Measurements from ENCODE around the gene REPS1.
A peak's percentile ranks its signal among the peaks of the same experiment; 100 is the strongest.

REPS1 gene

GRCh38 chr6:138972226-138972665 lies 15.8 kb downstream of the REPS1 start:
- Histone ChIP-seq H3K4me3 (ENCODE audit: control insufficient read depth in 1 of 7, extremely low read depth in 1 of 7, insufficient read depth in 4 of 7, low read depth in 2 of 7, low read length in 6 of 7) (no peak overlapping the region), H3K27me3 (replicated peaks in 2 of 5; ENCODE audit: control insufficient read depth in 4 of 5, insufficient read depth in 5 of 5, low read length in 4 of 5) (no peaks in the 10 kb centered on the region), H3K4me1 (ENCODE audit: control extremely low read depth in 1 of 4, control insufficient read depth in 4 of 4, insufficient read depth in 4 of 4, low read length in 3 of 4) (peaks cover 0 to 27% (median 10%) of the 10 kb centered on the region in 4 experiments), H3K27ac (ENCODE audit: insufficient read depth in 1 of 2, low read depth in 1 of 2, low read length in 2 of 2, poor library complexity in 1 of 2, severe bottlenecking in 2 of 2) (no peak overlapping the region), H3K36me3 (ENCODE audit: control insufficient read depth in 4 of 4, insufficient read depth in 4 of 4, low read length in 3 of 4) (no peaks in the 10 kb centered on the region), H3K9me3 (ENCODE audit: control extremely low read depth in 1 of 5, control insufficient read depth in 4 of 5, insufficient read depth in 2 of 5, low read depth in 1 of 5, low read length in 4 of 5) (no peaks in the 10 kb centered on the region)
- 100% methylated on average over 2 of the region's 3 CpGs for WGBS (ENCODE audit: insufficient coverage)
- no peak for DNase-seq
- POLR2A ChIA-PET: interaction anchor here (0.5 kb wide), 1 partner anchor 473 kb away, joined by 3 read pairs; the partner anchor contains the start of gene NHSL1
- CTCF ChIA-PET: interaction anchor here (1.2 kb wide), 1 partner anchor 14 kb away, joined by 3 read pairs; no protein-coding TSS in a partner anchor

DNA sequence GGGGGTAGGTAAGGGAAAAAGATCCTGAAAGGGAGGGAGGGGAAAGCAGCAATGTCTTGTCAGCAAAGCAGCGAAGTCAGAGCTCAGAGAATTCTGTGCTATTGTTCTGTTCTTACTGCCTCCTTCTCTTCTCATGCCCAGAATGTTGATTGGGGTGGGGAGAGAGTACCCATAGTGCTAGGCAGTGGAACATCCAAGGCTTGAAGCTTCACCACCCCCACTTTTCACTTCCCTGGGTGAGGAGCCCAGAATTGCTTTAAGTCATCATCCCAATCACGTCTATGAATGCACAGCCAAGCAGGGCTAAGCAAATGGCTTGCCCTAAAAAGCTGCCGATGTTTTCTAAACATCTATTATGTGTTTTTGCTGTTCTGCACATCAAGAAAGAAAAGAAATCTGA lies 16.5 kb downstream of the REPS1 start:
- Histone ChIP-seq H3K4me3 (ENCODE audit: control insufficient read depth in 1 of 7, extremely low read depth in 1 of 7, insufficient read depth in 4 of 7, low read depth in 2 of 7, low read length in 6 of 7) (no peak overlapping the region), H3K36me3 (ENCODE audit: control insufficient read depth in 4 of 4, insufficient read depth in 4 of 4, low read length in 3 of 4) (no peaks in the 10 kb centered on the region), H3K27ac (ENCODE audit: insufficient read depth in 1 of 2, low read depth in 1 of 2, low read length in 2 of 2, poor library complexity in 1 of 2, severe bottlenecking in 2 of 2) (no peak overlapping the region), H3K27me3 (replicated peaks in 2 of 5; ENCODE audit: control insufficient read depth in 4 of 5, insufficient read depth in 5 of 5, low read length in 4 of 5) (no peaks in the 10 kb centered on the region), H3K9me3 (ENCODE audit: control extremely low read depth in 1 of 5, control insufficient read depth in 4 of 5, insufficient read depth in 2 of 5, low read depth in 1 of 5, low read length in 4 of 5) (no peaks in the 10 kb centered on the region), H3K4me1 (ENCODE audit: control extremely low read depth in 1 of 4, control insufficient read depth in 4 of 4, insufficient read depth in 4 of 4, low read length in 3 of 4) (peaks cover 0 to 27% (median 10%) of the 10 kb centered on the region in 4 experiments)
- DNase-seq: no peak
- ChIA-PET CTCF (interaction anchor here (1.2 kb wide), 1 partner anchor 15 kb away, joined by 3 read pairs; no protein-coding TSS in a partner anchor), POLR2A (interaction anchor here (0.5 kb wide), 1 partner anchor 473 kb away, joined by 3 read pairs; the partner anchor contains the start of gene NHSL1)
- WGBS (ENCODE audit: insufficient coverage): 100% methylated on average over 2 of the region's 3 CpGs

GRCh38 chr6:138970856-138971425 lies 17.1 kb downstream of the REPS1 start:
- no peaks in the 10 kb centered on the region for H3K27me3 ChIP-seq (replicated peaks in 2 of 5; ENCODE audit: control insufficient read depth in 4 of 5, insufficient read depth in 5 of 5, low read length in 4 of 5)
- POLR2A ChIA-PET: no interaction called here
- peak in 1 of 3 donors; percentile 22 for DNase-seq
- peaks cover 0 to 27% (median 10%) of the 10 kb centered on the region in 4 experiments for H3K4me1 ChIP-seq (ENCODE audit: control extremely low read depth in 1 of 4, control insufficient read depth in 4 of 4, insufficient read depth in 4 of 4, low read length in 3 of 4)
- CTCF ChIA-PET: interaction anchor here (0.6 to 1.2 kb wide), 3 partner anchors 16 to 1669 kb away, joined by 3 to 5 read pairs (median 3); no protein-coding TSS in a partner anchor
- H3K9me3 ChIP-seq (ENCODE audit: control extremely low read depth in 1 of 5, control insufficient read depth in 4 of 5, insufficient read depth in 2 of 5, low read depth in 1 of 5, low read length in 4 of 5): no peaks in the 10 kb centered on the region
- no peaks in the 10 kb centered on the region for H3K36me3 ChIP-seq (ENCODE audit: control insufficient read depth in 4 of 4, insufficient read depth in 4 of 4, low read length in 3 of 4)
- no CpG with 5 or more reads among the region's 1 CpG for WGBS (ENCODE audit: insufficient coverage)
- H3K27ac ChIP-seq (ENCODE audit: insufficient read depth in 1 of 2, low read depth in 1 of 2, low read length in 2 of 2, poor library complexity in 1 of 2, severe bottlenecking in 2 of 2): no peak overlapping the region
- H3K4me3 ChIP-seq (ENCODE audit: control insufficient read depth in 1 of 7, extremely low read depth in 1 of 7, insufficient read depth in 4 of 7, low read depth in 2 of 7, low read length in 6 of 7): no peak overlapping the region

GRCh38 chr6:138970159-138970558 lies 17.9 kb downstream of the REPS1 start:
- Histone ChIP-seq H3K27ac (ENCODE audit: insufficient read depth in 1 of 2, low read depth in 1 of 2, low read length in 2 of 2, poor library complexity in 1 of 2, severe bottlenecking in 2 of 2) (no peak overlapping the region), H3K9me3 (ENCODE audit: control extremely low read depth in 1 of 5, control insufficient read depth in 4 of 5, insufficient read depth in 2 of 5, low read depth in 1 of 5, low read length in 4 of 5) (no peaks in the 10 kb centered on the region), H3K4me1 (ENCODE audit: control extremely low read depth in 1 of 4, control insufficient read depth in 4 of 4, insufficient read depth in 4 of 4, low read length in 3 of 4) (peaks cover 0 to 27% (median 10%) of the 10 kb centered on the region in 4 experiments), H3K36me3 (ENCODE audit: control insufficient read depth in 4 of 4, insufficient read depth in 4 of 4, low read length in 3 of 4) (no peaks in the 10 kb centered on the region), H3K27me3 (replicated peaks in 2 of 5; ENCODE audit: control insufficient read depth in 4 of 5, insufficient read depth in 5 of 5, low read length in 4 of 5) (no peaks in the 10 kb centered on the region), H3K4me3 (ENCODE audit: control insufficient read depth in 1 of 7, extremely low read depth in 1 of 7, insufficient read depth in 4 of 7, low read depth in 2 of 7, low read length in 6 of 7) (no peak overlapping the region)
- WGBS (ENCODE audit: insufficient coverage): 89% methylated on average over 3 of the region's 3 CpGs
- POLR2A ChIA-PET: no interaction called here
- no peak for DNase-seq
- CTCF ChIA-PET: interaction anchor here (0.6 to 1.1 kb wide), 5 partner anchors 8 to 1670 kb away, joined by 3 to 5 read pairs (median 3); no protein-coding TSS in a partner anchor

DNA sequence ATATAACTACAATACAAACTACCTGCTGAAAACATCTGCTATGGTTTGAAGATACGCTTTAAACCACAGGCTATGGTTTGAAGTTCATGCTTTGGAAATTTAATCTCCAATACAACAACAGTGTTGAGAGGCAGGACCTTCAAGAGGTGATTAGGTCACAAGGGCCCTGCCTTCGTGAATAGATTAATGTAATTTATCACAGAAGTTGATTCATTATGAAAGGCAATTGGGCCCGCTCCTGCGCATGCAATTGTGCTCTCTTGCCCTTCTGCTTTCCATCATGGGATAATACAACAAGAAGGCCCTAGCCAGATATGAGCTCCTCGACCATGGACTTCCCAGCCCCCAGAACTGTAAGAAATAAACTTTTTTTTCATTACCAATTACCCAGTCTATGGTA lies 21.2 kb downstream of the REPS1 start:
- DNase-seq: no peak
- ChIA-PET POLR2A (no interaction called here), CTCF (interaction anchor here (1.0 to 1.7 kb wide), 4 partner anchors 8 to 151 kb away, joined by 3 to 5 read pairs (median 4); no protein-coding TSS in a partner anchor)
- peaks cover 0 to 14% (median 2%) of the 10 kb centered on the region in 4 experiments for H3K4me1 ChIP-seq (ENCODE audit: control extremely low read depth in 1 of 4, control insufficient read depth in 4 of 4, insufficient read depth in 4 of 4, low read length in 3 of 4)
- no peaks in the 10 kb centered on the region for H3K9me3 ChIP-seq (ENCODE audit: control extremely low read depth in 1 of 5, control insufficient read depth in 4 of 5, insufficient read depth in 2 of 5, low read depth in 1 of 5, low read length in 4 of 5)
- H3K27me3 ChIP-seq (replicated peaks in 2 of 5; ENCODE audit: control insufficient read depth in 4 of 5, insufficient read depth in 5 of 5, low read length in 4 of 5): no peaks in the 10 kb centered on the region
- peaks cover 0 to 3% (median 0%) of the 10 kb centered on the region in 4 experiments for H3K36me3 ChIP-seq (ENCODE audit: control insufficient read depth in 4 of 4, insufficient read depth in 4 of 4, low read length in 3 of 4)
- H3K27ac ChIP-seq (ENCODE audit: insufficient read depth in 1 of 2, low read depth in 1 of 2, low read length in 2 of 2, poor library complexity in 1 of 2, severe bottlenecking in 2 of 2): no peak overlapping the region
- no peak overlapping the region for H3K4me3 ChIP-seq (ENCODE audit: control insufficient read depth in 1 of 7, extremely low read depth in 1 of 7, insufficient read depth in 4 of 7, low read depth in 2 of 7, low read length in 6 of 7)
- 87% methylated on average over 3 of the region's 5 CpGs for WGBS (ENCODE audit: insufficient coverage)

- CTCF ChIA-PET: interaction anchor here (1.0 to 1.7 kb wide), 3 partner anchors 9 to 31 kb away, joined by 3 to 4 read pairs (median 4); no protein-coding TSS in a partner anchor
- no peak for DNase-seq
Measured at GRCh38 chr6:138965971-138966370, 22.1 kb downstream of the REPS1 start.

GRCh38 chr6:138965291-138965874 lies 22.7 kb downstream of the REPS1 start:
- Histone ChIP-seq H3K4me3 (ENCODE audit: control insufficient read depth in 1 of 7, extremely low read depth in 1 of 7, insufficient read depth in 4 of 7, low read depth in 2 of 7, low read length in 6 of 7) (no peak overlapping the region), H3K27ac (ENCODE audit: insufficient read depth in 1 of 2, low read depth in 1 of 2, low read length in 2 of 2, poor library complexity in 1 of 2, severe bottlenecking in 2 of 2) (no peak overlapping the region), H3K27me3 (replicated peaks in 2 of 5; ENCODE audit: control insufficient read depth in 4 of 5, insufficient read depth in 5 of 5, low read length in 4 of 5) (no peaks in the 10 kb centered on the region), H3K9me3 (ENCODE audit: control extremely low read depth in 1 of 5, control insufficient read depth in 4 of 5, insufficient read depth in 2 of 5, low read depth in 1 of 5, low read length in 4 of 5) (no peaks in the 10 kb centered on the region), H3K36me3 (ENCODE audit: control insufficient read depth in 4 of 4, insufficient read depth in 4 of 4, low read length in 3 of 4) (peaks cover 0 to 3% (median 0%) of the 10 kb centered on the region in 4 experiments), H3K4me1 (ENCODE audit: control extremely low read depth in 1 of 4, control insufficient read depth in 4 of 4, insufficient read depth in 4 of 4, low read length in 3 of 4) (no peaks in the 10 kb centered on the region)
- no CpG with 5 or more reads among the region's 4 CpGs for WGBS (ENCODE audit: insufficient coverage)
- CTCF ChIA-PET: interaction anchor here (1.4 to 1.7 kb wide), 2 partner anchors 14 to 30 kb away, joined by 4 read pairs; no protein-coding TSS in a partner anchor
- DNase-seq: no peak
- POLR2A ChIA-PET: no interaction called here

More at GRCh38 chr6:138965971-138966370, 22.1 kb downstream of the REPS1 start:
- POLR2A ChIA-PET: no interaction called here
- 100% methylated on average over 1 of the region's 2 CpGs for WGBS (ENCODE audit: insufficient coverage)
- Histone ChIP-seq H3K4me1 (ENCODE audit: control extremely low read depth in 1 of 4, control insufficient read depth in 4 of 4, insufficient read depth in 4 of 4, low read length in 3 of 4) (peaks cover 0 to 5% (median 0%) of the 10 kb centered on the region in 4 experiments), H3K27ac (ENCODE audit: insufficient read depth in 1 of 2, low read depth in 1 of 2, low read length in 2 of 2, poor library complexity in 1 of 2, severe bottlenecking in 2 of 2) (no peak overlapping the region), H3K27me3 (replicated peaks in 2 of 5; ENCODE audit: control insufficient read depth in 4 of 5, insufficient read depth in 5 of 5, low read length in 4 of 5) (no peaks in the 10 kb centered on the region), H3K9me3 (ENCODE audit: control extremely low read depth in 1 of 5, control insufficient read depth in 4 of 5, insufficient read depth in 2 of 5, low read depth in 1 of 5, low read length in 4 of 5) (no peaks in the 10 kb centered on the region), H3K36me3 (ENCODE audit: control insufficient read depth in 4 of 4, insufficient read depth in 4 of 4, low read length in 3 of 4) (peaks cover 0 to 3% (median 0%) of the 10 kb centered on the region in 4 experiments), H3K4me3 (ENCODE audit: control insufficient read depth in 1 of 7, extremely low read depth in 1 of 7, insufficient read depth in 4 of 7, low read depth in 2 of 7, low read length in 6 of 7) (no peak overlapping the region)

All from common myeloid progenitor, CD34-positive (primary cell).